T-helper 22 cell (primary cell): ENCODE results near the gene FAM78B.

ENCODE experiments used
- DNase-seq: peaks from one replicate; pipeline ENCODE4 v3.0.0-alpha.2; 2020; ENCODE audit warnings: low read depth

Gene FAM78B

DNA sequence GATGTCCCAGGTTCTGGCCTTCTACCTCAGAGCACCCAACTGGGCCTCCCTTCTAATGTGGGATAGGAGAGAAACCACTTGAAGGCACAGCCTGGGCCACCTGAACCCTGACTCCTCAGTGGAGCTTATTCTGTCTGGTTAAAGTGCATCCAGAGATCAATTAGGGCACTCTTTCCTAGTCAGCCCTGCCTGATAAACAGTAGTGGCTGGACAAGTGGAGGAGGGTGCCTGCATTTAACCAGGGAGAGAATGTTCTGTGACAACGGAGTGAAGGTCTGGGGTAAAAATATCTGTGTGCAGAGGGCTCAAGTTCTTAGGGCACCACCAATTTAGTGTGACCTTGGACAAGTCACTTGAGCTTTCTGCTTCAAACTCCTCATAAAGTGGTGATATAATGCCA lies 101.8 kb downstream of the FAM78B start:
- DNase-seq = no peak

DNA sequence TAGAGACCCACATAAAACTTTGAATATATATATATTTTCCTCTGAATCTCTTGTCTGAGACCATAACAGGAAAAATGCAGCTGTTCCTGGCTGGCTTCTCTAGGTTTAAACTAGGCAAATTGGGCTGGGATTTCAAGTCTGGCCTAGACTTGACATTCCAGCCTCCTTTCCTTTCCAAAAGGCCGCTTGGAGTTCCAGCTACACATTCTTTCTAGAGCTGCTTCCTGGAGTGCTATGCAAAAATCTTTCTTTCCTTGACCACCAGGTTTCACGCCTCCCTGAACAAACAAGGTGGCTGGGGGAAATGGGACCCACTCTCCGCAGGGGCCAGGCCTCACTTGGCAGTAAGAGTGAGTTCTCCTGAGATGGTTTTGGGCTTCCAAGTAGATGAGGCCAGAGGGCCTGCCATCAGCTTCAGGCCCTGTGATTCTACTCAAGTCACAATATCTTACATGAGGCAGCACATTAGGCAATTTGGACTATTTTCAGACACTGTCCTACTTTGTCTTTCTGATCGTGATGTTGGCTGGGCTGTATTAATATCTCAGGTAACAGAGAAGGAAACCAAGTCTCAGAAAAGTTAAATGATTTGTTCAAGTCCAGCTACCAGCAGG lies 102.4 kb downstream of the FAM78B start:
- DNase-seq = no peak

- DNase-seq = no peak
These were observed 103.1 kb downstream of the FAM78B start for GRCh38 chr1:166063701-166064100.

GRCh38 chr1:166062421-166063070 lies 104.3 kb downstream of the FAM78B start:
- no peak for DNase-seq

DNA sequence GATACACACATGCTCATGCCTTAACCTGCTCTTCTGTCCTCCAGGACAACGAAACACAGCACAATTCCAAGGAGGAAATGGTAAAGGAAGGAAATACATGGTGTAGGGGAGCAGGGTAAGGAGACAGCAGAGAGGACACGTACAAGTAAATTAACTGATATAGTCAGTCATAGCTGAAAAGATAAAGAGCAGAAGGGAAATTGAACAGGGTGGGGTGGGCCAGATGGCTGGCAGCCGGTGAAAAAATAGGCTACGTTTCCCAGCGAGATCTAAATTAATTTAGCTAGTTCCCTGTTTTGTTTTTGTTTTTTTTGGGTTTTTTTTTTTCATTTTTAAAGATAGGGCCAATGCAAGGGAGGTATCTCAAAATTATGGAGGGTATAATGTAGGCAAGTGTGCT lies 109.2 kb downstream of the FAM78B start:
- no peak for DNase-seq

- DNase-seq = no peak
These were observed 113.4 kb downstream of the FAM78B start for GRCh38 chr1:166053395-166053794.

GRCh38 chr1:166040202-166040997 lies 126.4 kb downstream of the FAM78B start:
- no peak for DNase-seq

GRCh38 chr1:166039436-166040201 lies 127.2 kb downstream of the FAM78B start:
- no peak for DNase-seq

DNA sequence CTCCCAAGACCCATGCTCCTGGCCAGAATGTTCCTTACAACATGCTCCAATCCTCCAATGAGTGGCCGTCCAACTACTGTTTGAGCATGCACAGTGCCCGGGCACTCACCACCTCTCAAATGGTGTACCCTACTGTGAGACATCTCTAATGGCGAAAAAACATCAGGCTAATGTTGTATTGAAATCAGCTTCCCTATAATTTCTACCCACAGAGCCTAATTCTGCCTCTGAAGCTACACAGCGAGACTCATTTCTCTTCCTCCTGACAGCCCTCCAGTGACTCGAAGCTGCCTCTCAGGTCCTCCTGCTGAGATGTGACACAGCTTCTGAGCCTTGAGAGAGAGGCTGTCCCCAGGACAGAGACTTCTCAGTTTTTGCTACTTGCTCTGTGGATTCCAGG lies 130.7 kb downstream of the FAM78B start:
- no peak for DNase-seq

DNA sequence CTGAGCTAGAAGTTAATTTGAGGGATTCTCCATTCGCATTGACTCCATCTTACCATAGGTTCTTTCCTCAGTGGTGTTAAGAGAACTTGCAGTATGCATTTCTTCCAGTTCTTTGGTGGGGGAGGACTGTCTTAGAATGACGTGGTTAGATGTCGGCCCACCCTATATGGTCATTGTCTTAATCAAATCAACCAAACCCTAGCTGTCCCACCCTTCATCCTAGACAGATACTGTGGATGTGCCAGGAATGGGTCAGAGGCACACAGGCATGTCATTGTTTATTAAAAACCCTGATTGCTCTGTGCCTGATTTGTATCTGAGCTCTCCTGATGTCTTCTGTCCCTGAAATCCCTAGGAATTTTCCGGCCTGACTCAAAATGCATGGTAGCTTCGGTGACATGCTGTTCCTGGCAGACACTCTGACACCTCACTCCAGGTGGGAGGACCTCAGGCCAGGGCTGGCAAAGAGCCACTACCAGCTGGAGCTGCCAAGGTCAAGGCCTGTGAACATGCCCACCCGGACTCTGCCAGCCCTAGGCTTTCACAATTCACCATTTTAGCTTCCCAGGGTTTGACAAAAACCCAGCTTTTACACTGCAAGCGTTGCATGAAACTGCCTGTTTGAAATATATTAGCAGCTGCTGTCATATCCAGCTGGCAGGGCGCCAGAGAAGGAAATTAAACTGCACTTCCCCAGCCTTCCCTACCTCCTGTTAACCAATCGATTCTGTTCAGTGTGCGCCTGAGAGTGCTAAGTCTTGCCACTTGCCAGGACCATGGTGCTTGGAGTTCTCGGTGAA lies 134.0 kb downstream of the FAM78B start:
- no peak for DNase-seq

DNA sequence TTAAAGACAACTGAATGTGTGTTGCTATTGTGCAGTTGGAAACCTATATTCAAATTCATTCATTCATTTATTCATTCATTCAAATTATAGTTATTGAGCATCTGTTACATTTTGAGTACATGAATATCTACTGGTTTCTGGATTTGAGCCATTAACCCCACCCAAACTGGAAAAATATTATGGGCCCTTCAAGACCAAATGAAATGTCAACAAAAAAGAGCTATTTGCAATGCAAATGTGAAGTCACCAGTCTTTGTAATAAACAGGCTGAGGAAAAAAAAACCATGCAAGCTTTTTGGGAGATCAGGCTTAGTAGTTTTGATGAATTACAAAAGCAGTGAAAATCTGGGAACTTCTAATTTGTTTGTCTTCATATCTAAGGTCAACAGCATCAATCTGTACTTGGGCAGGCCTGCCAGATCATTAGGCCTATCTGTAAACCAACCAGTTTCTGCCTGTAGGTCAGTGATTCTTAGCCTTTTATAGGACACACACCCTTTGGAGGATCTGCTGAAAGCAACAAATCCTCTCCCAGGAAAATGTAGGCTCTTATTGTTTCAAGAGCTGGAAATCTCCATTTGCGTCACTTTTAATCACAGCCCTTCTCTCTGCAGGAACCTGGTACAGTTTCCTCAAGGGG lies 134.7 kb downstream of the FAM78B start:
- DNase-seq = no peak

- DNase-seq = no peak
These were observed 137.4 kb downstream of the FAM78B start for GRCh38 chr1:166029196-166029945.

- DNase-seq = no peak
These were observed 140.2 kb downstream of the FAM78B start for GRCh38 chr1:166026555-166026954.

GRCh38 chr1:166026143-166026542 lies 140.7 kb downstream of the FAM78B start:
- no peak for DNase-seq

DNA sequence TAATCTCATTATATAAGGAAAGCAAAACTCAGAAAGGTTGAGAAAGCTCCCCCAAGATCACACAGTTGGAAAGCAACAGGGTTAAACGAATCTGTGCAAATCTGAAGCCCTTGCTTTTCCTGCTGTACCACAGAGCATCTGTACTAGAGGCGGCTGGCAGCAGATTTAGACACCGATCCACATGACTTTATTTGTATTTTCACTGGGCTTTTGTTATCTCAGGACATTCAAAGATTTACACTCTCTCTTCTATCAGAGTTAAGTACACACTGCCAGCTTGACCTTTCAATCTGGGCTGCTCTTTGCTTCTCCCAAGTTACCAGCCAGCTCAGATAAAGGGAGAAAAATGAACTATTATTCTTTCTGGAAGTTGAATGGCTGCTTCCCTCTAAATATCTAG lies 146.6 kb downstream of the FAM78B start:
- no peak for DNase-seq
